ENCODE results near the gene STAT2. TPM values are rescaled to one million over a fixed set of nuclear protein-coding genes. Genes with fewer than 3 reads are reported as not detected.
"Not testable (repeated sequence)": the region's sequence is repeated elsewhere in the genome, so short reads cannot be mapped to it uniquely, and the experiment has no call there.

The STAT2 gene
- 41.1 TPM for total RNA-seq
- long read RNA-seq, partial matches to known transcripts, result 6 of 16 reads
- long read RNA-seq, other reads (novel, unspliced or antisense), result 9 of 16 reads

DNA sequence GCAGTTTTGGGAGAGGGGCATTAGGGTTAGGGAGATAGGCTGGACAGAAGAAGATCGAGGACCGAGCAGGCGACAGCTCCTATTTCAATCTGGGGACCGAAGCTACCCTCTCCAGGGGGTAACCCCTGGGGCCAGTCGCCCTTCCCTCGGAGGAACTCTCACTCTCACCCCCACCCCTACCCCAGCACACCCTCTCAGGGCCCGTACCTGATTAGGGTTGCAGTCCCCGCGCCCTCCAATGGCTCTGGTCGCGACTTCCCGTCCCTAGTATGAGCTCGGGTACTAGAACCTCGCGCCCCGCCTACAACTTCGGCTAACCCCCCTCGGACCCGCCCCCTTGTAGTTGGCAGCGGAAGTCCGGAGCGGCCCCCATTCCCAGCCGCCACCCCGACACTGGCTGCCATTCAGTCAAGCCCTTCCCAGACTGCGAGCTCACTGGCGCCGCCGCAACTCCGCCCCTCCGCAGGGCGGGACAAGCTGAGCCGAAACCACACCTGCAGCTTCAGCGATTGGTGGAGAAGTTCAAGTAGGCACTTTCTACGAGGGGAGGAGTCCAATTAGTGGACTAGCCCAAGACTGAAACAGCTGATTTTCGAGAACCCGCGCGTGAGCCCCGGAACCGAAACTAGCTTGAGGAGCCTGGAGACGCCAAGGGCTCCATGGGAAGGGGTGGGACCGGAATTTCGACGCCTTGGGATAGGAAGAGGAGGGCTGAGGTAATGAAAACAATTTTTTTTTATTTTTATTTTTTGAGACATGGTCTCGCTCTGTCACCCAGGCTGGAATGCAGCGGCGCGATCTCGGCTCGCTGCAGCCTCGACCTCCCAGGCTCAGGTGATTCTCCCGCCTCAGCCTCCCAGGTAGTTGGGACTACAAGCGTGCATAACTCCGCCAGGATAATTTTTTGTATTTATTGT, at the start of gene STAT2:
Gene STAT2, minus strand, starts transcription at position 257 of the 917 bp plus-strand sequence. CDS start 3,536 bp downstream, outside the sequence.
- peak; percentile 100 for DNase-seq (ENCODE audit: low spot score)
- intact Hi-C loops (cut with DNase I), result loop anchor here (1.0 to 5.0 kb wide), 4 partner anchors 25 to 107 kb away; partner anchors contain the start of genes SPRYD4 and TIMELESS

DNA sequence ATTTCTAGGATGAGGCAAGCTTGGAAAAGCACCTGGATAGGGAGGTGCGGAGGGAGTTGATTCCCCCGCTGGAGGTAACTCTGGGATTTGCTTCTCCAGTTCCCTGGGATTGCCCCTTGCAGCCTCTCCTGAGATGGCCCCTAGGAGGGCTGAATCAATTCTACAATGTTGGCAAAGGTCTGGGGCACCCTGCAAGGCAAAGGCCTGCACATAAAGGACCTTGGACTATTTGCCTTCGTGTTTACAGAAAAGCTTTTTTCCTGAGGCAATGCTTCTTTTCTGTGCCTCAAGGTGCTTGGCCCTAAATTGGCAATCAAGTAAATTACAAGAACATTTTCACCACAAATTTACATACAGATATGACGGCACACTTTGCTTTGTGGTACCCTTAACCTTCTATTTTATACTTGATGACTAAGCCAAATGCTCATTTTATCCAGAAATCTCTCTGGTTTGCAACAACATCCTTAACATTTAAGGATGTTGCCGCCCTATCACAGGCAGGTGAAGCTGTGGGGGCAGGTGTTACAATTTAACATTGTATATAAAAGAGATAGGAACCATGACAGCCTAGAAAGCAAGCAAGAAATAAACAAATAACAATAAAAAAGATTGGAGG, 49.0 kb upstream of the STAT2 start:
- intact Hi-C loops (cut with DNase I), result no loop called here
- no peak for DNase-seq (ENCODE audit: low spot score)

DNA sequence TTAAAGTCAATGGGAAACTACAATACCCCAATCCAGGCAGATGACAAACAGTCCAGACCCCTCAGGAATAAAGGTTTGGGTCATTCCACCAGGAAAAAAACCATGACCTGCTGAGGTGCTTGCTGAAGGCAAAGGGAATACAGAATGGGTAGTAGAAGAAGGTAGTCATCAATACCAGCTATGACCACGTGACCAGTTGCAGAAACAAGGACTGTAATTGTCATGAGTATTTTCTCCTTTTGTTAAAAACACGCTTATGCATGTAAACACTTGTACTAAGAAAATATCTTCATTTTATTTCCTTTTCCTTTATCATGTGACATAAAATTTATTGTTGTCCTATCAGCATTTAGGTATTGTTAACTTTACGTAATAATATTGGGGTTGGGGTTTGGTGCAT, 44.3 kb upstream of the STAT2 start:
- DNase-seq (ENCODE audit: low spot score); intact Hi-C loops (cut with DNase I): not testable (repeated sequence)

DNA sequence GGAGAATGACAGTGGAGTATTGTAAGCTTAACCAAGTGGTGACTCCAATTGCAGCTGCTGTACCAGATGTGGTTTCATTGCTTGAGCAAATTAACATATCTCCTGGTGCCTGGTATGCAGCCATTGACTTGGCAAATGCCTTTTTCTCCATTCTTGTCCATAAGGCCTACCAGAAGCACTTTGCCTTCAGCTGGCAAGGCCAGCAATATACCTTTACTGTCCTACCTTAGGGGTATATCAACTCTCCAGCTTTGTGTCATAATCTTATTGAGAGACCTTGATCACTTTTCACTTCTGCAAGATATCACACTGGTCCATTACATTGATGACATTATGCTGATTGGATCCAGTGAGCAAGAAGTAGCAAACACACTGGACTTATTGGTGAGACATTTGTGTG, 41.7 kb upstream of the STAT2 start:
- DNase-seq (ENCODE audit: low spot score); intact Hi-C loops (cut with DNase I): not testable (repeated sequence)

DNA sequence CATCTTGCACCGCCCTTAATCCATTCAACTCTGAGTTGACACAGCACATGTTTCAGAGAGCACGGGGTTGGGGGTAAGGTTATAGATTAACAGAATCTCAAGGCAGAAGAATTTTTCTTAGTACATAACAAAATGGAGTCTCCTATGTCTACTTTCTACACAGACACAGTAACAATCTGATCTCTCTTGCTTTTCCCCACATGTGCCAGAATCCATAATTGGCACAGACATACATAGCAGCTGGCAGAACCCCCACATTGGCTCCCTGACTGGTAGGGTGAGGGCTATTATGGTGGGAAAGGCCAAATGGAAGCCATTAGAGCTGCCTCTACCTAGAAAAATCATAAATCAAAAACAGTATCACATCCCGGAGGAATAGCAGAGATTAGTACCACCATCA, 41.2 kb upstream of the STAT2 start:
- DNase-seq (ENCODE audit: low spot score); intact Hi-C loops (cut with DNase I): not testable (repeated sequence)

DNA sequence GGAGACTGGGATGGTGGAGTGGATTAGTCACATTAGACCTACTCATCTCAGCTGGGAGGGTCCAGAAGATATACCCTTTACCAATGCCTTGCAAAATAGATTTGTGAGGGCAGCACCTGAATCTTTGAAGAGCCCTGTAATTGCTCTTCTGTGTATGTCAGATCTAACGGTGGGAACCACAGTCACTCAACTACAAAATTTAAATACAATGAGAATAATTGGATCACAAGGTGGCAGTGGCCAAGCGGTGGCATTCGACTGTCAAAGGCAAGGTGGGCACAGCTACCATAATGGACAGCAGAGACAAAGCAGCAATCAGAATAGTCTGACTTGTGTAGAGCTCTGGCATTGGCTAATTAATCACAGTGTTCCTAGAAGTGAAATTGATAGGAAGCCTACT, 39.6 kb upstream of the STAT2 start:
- intact Hi-C loops (cut with DNase I), result not testable (repeated sequence)

DNA sequence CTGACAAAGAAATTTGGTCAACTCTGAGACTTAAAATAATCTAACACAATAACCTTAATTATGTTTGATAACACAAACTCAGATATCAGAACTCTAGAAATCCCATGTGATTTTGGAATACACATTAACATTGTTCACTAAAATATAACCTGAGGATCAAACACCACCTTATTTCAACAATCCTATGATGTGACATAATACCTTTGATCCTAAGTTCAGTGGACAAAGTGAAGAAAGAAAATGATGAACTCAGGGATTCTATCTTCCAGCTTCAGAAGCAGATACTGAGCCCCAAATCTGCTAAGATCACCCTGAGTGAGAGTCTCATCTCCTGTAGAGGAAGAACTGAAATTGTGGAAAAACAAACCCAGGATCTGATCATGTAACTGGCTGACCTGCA, 38.4 kb upstream of the STAT2 start:
- no peak for DNase-seq (ENCODE audit: low spot score)
- intact Hi-C loops (cut with DNase I), result no loop called here

More for the DNA sequence above, 39.6 kb upstream of the STAT2 start:
- DNase-seq (ENCODE audit: low spot score), result not testable (repeated sequence)

DNA sequence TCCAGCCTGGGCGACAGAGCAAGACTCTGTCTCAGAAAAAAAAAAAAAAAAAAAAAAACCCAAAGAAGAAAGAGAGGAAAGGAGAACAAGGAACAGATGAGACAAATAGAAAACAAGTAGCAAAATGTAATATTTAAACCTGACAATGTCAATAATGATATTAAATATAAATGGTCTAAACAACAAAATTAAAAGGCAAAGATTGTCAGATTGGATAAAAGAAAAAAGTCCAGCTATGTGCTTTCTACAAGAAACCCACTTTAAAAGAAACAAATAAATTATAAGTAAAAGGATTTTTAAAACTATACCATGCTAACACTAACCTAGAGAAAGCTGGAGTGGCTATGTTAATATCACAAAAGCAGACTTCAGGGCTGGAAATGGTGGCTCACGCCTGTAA, 32.4 kb upstream of the STAT2 start:
- intact Hi-C loops (cut with DNase I), result no loop called here
- no peak for DNase-seq (ENCODE audit: low spot score)

DNA sequence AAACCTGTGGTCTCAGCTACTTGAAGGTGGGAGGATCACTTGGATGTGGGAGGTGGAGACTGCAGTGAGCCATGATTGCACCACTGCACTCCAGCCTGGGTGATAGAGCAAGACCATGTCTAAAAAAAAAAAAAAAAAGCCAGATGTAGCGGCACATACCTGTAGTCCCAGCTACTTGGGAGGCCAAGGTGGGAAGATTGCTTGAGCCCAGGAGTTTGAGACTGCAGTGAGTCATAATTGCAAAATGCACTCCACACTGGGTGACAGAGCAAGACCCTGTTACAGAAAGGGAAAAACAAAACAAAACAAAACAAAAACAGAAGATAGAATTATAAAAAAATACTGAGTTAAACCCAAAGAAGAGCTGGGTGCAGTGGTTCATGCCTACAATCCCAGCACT, 31.8 kb upstream of the STAT2 start:
- intact Hi-C loops (cut with DNase I), result no loop called here

DNA sequence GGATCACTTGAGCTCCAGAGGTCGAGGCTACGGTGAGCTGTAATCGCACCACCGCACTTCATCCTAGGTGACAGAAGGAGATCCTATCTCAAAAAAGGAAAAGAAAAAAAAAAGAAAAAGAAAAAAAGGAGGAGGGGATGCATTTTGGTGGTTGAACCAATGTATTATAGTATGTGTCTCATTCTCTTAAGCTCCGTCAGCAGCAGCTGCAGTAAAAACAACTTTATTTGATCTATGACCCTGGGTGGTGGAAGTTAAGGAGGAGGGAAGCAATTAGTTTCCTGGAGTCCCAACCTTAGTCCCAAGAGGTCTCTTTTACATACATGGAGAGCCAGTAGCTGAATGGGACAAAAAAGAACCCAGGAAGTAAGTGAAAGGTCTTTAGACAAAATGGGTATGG, 29.5 kb upstream of the STAT2 start:
- intact Hi-C loops (cut with DNase I), result no loop called here
- no peak for DNase-seq (ENCODE audit: low spot score)

More for the DNA sequence above, 31.8 kb upstream of the STAT2 start:
- no peak for DNase-seq (ENCODE audit: low spot score)

DNA sequence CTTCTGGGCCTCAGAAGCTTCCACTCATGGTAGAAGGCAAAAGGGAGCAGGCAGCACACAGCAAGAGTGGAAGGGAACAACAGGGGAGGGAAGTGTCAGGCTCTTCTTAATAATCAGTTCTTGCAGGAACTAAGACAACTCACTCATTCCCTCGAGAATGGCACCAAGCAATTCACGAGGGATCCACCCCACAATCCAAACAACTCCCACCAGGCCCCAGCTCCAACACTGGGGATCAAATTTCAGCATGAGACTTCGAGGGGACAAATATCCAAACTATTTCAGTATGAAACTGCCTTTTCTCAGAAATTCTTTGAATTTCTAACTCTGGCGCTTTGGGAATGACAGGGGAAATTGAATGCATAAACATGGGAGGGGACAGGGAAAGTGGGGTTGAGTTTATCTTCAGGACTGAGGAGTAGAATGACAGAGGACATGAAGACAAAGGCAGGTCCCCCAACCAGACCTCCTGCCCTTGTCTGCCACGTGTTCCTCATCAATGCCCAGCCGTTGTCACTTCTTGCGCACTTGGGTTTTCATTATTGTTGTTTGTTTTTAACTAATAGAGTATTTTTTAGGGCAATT, 27.3 kb upstream of the STAT2 start:
- intact Hi-C loops (cut with DNase I), result no loop called here
- no peak for DNase-seq (ENCODE audit: low spot score)

DNA sequence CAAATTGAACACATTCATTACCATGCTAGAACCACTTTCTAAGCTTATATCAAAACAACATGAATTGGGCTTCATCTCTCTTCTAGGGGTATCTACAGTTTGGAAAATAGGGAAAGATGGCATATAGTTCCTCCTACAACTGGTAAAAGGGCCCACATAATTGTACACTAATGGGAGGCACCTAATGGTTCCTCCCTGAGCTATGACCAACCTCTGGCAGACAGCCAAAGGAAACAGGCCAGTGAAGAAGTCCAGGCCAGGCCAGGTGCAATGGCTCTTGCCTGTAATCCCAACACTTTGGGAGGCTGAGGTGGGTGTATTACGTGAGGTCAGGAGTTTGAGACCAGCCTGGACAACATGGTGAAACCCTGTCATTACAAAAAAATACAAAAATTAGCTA, 26.0 kb upstream of the STAT2 start:
- intact Hi-C loops (cut with DNase I), result no loop called here
- no peak for DNase-seq (ENCODE audit: low spot score)

DNA sequence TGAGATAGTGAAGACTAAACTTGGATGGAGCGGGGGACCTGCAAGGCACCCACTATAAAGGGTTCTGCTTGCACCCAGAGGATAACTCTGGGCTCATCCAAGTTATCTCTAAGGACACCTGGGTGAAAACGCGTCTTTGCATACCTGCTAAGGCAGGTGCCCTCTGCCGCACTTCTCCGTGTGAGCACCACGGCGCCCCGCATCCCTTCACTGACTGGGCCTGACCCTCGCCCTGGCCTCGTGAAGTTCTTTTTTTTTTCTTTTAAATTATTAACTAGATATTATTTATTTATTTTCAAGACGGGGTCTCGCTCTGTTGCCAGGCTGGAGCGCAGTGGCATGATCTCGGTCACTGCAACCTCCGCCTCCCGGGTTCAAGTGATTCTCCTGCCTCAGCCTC, 22.7 kb upstream of the STAT2 start:
- intact Hi-C loops (cut with DNase I), result no loop called here

DNA sequence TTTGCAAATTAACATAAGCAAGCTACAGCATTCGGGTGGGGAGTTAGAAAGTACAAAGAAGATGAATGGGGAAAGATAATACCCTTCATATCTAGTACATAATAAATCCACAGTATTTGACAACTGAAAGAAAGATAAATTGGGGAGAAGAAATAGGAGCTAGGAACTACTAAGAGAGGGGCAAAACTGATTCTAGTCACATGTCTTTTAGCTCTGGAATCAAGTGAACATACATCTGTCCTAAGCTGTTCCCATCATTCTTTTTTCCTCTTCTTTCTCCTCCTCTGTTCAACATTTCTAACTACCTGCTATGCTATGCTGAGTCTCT, 18.0 kb upstream of the STAT2 start:
- DNase-seq (ENCODE audit: low spot score), result no peak
- intact Hi-C loops (cut with DNase I), result no loop called here

More for the DNA sequence above, 22.7 kb upstream of the STAT2 start:
- DNase-seq (ENCODE audit: low spot score), result no peak

DNA sequence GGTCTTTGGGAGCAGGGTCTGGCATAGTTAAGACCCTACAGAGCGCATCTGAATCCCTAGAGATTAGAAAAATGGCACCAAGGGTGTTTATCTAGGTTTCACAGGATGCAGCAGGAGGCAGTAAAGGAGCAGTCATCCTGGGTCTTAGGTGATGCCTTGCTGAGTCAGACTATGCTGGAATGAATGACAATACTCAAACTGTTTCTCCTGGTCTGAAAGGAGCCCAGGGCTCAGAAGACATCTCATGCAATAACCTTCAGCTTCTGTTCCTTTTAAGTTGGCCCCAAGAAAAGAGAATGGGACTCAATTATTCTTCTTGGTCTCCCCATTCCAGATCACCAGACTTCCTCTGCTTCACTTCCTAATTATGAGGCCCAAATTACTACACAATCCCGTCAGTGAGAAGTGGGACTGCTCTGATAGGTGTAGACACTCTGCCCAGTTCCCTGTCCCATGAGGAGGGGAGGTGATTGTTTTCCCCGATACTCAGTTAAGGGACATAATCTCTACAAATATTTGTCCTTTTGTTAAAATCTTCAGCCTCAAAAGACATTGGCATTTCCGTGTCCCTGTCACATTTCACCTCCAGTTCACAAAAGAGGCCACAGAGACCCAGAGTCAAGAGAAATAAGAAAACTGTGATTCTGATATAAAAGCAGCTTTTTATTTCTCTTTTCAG, 17.5 kb upstream of the STAT2 start:
- intact Hi-C loops (cut with DNase I), result no loop called here
- no peak for DNase-seq (ENCODE audit: low spot score)

DNA sequence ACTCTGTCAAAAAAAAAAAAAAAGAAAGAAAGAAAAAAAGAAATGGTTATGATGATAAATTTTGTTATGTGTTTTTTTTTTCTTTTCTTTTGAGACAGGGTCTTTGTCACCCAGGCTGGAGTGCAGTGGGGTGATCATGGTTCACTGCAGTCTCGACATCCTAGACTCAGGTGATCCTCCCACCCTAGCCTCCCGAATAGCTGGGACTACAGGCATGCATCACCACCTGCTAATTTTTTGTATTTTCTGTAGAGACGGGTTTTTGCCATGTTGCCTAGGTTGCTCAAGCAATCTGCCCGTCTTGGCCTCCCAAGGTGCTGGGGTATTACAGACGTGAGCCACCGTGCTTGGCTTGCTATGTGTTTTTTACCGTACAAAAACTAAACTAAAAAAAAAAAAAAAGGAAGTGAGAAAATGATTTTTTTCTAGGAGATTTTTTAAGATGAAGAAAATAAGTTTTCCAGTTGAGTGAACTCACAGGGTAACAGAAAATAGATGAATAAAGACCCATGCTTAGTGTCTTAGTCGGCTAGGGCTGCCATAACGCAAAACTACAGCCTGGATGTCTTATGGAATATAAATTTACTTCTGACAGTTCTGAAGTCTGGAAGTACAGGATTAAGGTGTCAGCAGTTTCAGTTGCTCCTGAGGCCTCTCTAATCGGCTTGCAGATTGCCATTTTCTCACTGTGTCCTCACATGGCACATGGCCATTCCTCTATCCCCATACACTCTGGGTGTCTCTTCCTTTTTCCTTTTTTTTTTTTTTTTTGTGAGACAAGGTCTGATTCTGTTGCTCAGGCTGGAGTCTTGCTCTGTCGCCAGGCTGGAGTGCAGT, 15.9 kb upstream of the STAT2 start:
- no peak for DNase-seq (ENCODE audit: low spot score)
- intact Hi-C loops (cut with DNase I), result no loop called here

DNA sequence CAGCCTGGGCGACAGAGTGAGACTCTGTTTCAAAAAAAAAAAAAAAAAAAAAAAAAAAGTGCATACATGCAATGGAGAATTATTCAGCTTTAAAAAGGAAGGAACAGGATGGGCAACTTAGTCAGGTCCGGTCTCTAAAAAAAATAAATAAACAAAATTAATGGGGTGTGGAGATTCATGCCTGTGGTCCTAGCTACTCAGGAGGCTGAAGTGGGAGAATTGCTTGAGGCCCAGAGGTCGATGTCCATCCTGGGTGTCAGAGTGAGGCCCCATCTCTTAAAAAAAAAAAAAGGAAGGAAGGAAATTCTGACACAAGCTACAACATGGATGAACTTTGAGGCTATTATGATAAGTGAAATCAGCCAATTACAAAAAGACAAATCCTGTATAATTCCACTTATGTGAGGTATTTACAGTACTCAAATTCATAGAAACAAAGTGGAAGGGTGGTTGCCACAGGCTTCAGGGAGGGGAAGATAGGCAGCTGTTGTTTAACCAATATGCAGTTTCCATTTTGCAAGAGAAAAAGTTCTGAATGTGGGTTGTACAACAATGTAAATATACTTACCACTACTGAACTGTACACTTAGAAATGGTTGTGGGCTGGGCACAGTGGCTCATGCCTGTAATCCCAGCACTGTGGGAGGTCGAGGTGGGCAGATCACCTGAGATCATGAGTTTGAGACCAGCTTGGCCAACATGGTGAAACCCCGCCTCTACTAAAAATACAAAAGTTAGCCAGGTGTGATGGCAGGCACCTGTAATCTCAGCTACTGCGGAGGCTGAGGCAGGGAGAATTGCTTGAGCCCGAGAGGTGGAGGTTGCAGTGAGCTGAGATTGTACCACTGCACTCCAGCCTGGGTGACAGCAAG, 15.1 kb upstream of the STAT2 start:
- DNase-seq (ENCODE audit: low spot score), result no peak
- intact Hi-C loops (cut with DNase I), result no loop called here

DNA sequence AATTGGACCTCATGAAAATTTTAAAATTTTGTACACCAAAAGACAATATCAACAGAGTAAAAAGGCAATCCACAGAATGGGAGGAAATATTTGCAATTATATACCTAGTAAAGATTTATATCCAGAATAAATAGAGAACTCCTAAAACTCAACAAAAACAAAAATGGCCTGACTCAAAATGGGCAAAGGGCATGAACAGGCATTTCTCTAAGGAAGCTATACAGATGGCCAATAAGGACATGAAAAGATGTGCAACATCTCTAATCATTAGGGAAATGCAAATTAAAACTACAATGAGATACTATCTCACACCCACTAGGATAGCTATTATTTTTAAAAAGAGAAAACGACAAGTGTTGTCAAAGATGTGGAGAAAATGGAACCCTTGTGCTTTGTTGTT, 13.6 kb upstream of the STAT2 start:
- intact Hi-C loops (cut with DNase I), result no loop called here

More for the DNA sequence above, 13.6 kb upstream of the STAT2 start:
- no peak for DNase-seq (ENCODE audit: low spot score)

Data from cardiac septum (tissue), 1 donor.